ENCODE measurements around the gene HPDL. TPM values are rescaled to one million over a fixed set of nuclear protein-coding genes. Genes with fewer than 3 reads are reported as not detected.

The HPDL gene
- total RNA-seq, 1 experiment from 2014 or later = not detected

GRCh38 chr1:45339789-45340558 is 13.3 kb downstream of the HPDL start, which contains the start of the genes MUTYH and TOE1:
TSS of gene MUTYH (minus strand) at chr1:45340440. CDS start at chr1:45334505, 5,935 bp downstream.
TSS of gene TOE1 (plus strand) at chr1:45340170. CDS start at chr1:45340253, 83 bp downstream.
- H3K9me3 ChIP-seq (ENCODE audit: low read length) = no peaks in the 10 kb centered on the region
- H2AFZ ChIP-seq (ENCODE audit: low read length) = peak within 1 kb of the TSS; percentile 80; the same call in 1 of the 2 replicates
- peak within 1 kb of the TSS; percentile 81 for H3K27ac ChIP-seq (ENCODE audit: low read length)
- no peaks in the 10 kb centered on the region for H3K9me2 ChIP-seq (replicated peaks; ENCODE audit: insufficient read depth, low read length)
- H4K20me1 ChIP-seq (ENCODE audit: insufficient read depth, low read depth, low read length) = 0 out of 2 replicates have a peak, but pooled peaks cover 3% of the 10 kb centered on the region
- peak within 1 kb of the TSS; percentile 90 for H3K4me3 ChIP-seq (ENCODE audit: low read length)
- no peaks in the 10 kb centered on the region for H3K27me3 ChIP-seq (ENCODE audit: low read length)
- DNase-seq = peak; percentile 98
- H3K4me1 ChIP-seq (ENCODE audit: low read length) = peaks cover 17% of the 10 kb centered on the region
- peak within 1 kb of the TSS; percentile 78 for H3K4me2 ChIP-seq (ENCODE audit: low read depth, low read length, poor library complexity, severe bottlenecking)
- H3K9ac ChIP-seq (ENCODE audit: low read length) = peak within 1 kb of the TSS; percentile 98
- H3K36me3 ChIP-seq (ENCODE audit: insufficient read depth, low read length) = peaks cover 30% of the 10 kb centered on the region; the same call in 1 of the 2 replicates
- H3K79me2 ChIP-seq (ENCODE audit: low read length) = peaks cover 42% of the 10 kb centered on the region

GRCh38 chr1:45340816-45341466 is 14.2 kb downstream of the HPDL start:
- peaks cover 42% of the 10 kb centered on the region for H3K79me2 ChIP-seq (ENCODE audit: low read length)
- peaks cover 17% of the 10 kb centered on the region for H3K4me1 ChIP-seq (ENCODE audit: low read length)
- 0 out of 2 replicates have a peak, but pooled peaks cover 3% of the 10 kb centered on the region for H4K20me1 ChIP-seq (ENCODE audit: insufficient read depth, low read depth, low read length)
- H3K4me3 ChIP-seq (ENCODE audit: low read length) = peak overlapping the region; percentile 90
- H2AFZ ChIP-seq (ENCODE audit: low read length) = peak overlapping the region; percentile 80; the same call in 1 of the 2 replicates
- H3K9me3 ChIP-seq (ENCODE audit: low read length) = no peaks in the 10 kb centered on the region
- peak overlapping the region; percentile 81 for H3K27ac ChIP-seq (ENCODE audit: low read length)
- peak overlapping the region; percentile 98 for H3K9ac ChIP-seq (ENCODE audit: low read length)
- no peaks in the 10 kb centered on the region for H3K27me3 ChIP-seq (ENCODE audit: low read length)
- peaks cover 30% of the 10 kb centered on the region; the same call in 1 of the 2 replicates for H3K36me3 ChIP-seq (ENCODE audit: insufficient read depth, low read length)
- H3K9me2 ChIP-seq (replicated peaks; ENCODE audit: insufficient read depth, low read length) = no peaks in the 10 kb centered on the region
- peak overlapping the region; percentile 78 for H3K4me2 ChIP-seq (ENCODE audit: low read depth, low read length, poor library complexity, severe bottlenecking)
- peak; percentile 70 for DNase-seq

GRCh38 chr1:45344499-45344898 is 17.8 kb downstream of the HPDL start:
- H3K9me2 ChIP-seq (replicated peaks; ENCODE audit: insufficient read depth, low read length) = no peaks in the 10 kb centered on the region
- H3K27ac ChIP-seq (ENCODE audit: low read length) = no peak overlapping the region
- DNase-seq = no peak
- no peak overlapping the region for H3K4me2 ChIP-seq (ENCODE audit: low read depth, low read length, poor library complexity, severe bottlenecking)
- no peak overlapping the region for H3K4me3 ChIP-seq (ENCODE audit: low read length)
- peaks cover 11% of the 10 kb centered on the region for H3K4me1 ChIP-seq (ENCODE audit: low read length)
- H2AFZ ChIP-seq (ENCODE audit: low read length) = no peak overlapping the region
- peaks cover 30% of the 10 kb centered on the region; the same call in 1 of the 2 replicates for H3K36me3 ChIP-seq (ENCODE audit: insufficient read depth, low read length)
- H3K79me2 ChIP-seq (ENCODE audit: low read length) = peaks cover 25% of the 10 kb centered on the region
- no peaks in the 10 kb centered on the region for H3K27me3 ChIP-seq (ENCODE audit: low read length)
- H3K9ac ChIP-seq (ENCODE audit: low read length) = no peak overlapping the region
- 0 out of 2 replicates have a peak, but pooled peaks cover 3% of the 10 kb centered on the region for H4K20me1 ChIP-seq (ENCODE audit: insufficient read depth, low read depth, low read length)
- no peaks in the 10 kb centered on the region for H3K9me3 ChIP-seq (ENCODE audit: low read length)

GRCh38 chr1:45345014-45345413 is 18.3 kb downstream of the HPDL start:
- 0 out of 2 replicates have a peak, but pooled peaks cover 3% of the 10 kb centered on the region for H4K20me1 ChIP-seq (ENCODE audit: insufficient read depth, low read depth, low read length)
- no peak overlapping the region for H3K4me2 ChIP-seq (ENCODE audit: low read depth, low read length, poor library complexity, severe bottlenecking)
- DNase-seq = no peak
- H3K9me2 ChIP-seq (replicated peaks; ENCODE audit: insufficient read depth, low read length) = no peaks in the 10 kb centered on the region
- H3K79me2 ChIP-seq (ENCODE audit: low read length) = peaks cover 22% of the 10 kb centered on the region
- no peak overlapping the region for H3K27ac ChIP-seq (ENCODE audit: low read length)
- H3K4me1 ChIP-seq (ENCODE audit: low read length) = peaks cover 11% of the 10 kb centered on the region
- no peak overlapping the region for H3K9ac ChIP-seq (ENCODE audit: low read length)
- H2AFZ ChIP-seq (ENCODE audit: low read length) = no peak overlapping the region
- H3K36me3 ChIP-seq (ENCODE audit: insufficient read depth, low read length) = peaks cover 30% of the 10 kb centered on the region; the same call in 1 of the 2 replicates
- H3K9me3 ChIP-seq (ENCODE audit: low read length) = no peaks in the 10 kb centered on the region
- H3K27me3 ChIP-seq (ENCODE audit: low read length) = no peaks in the 10 kb centered on the region
- H3K4me3 ChIP-seq (ENCODE audit: low read length) = no peak overlapping the region

GRCh38 chr1:45346473-45346872 is 19.8 kb downstream of the HPDL start:
- H2AFZ ChIP-seq (ENCODE audit: low read length) = no peak overlapping the region
- peaks cover 7% of the 10 kb centered on the region for H3K79me2 ChIP-seq (ENCODE audit: low read length)
- peaks cover 30% of the 10 kb centered on the region; the same call in 1 of the 2 replicates for H3K36me3 ChIP-seq (ENCODE audit: insufficient read depth, low read length)
- peaks cover 5% of the 10 kb centered on the region for H3K4me1 ChIP-seq (ENCODE audit: low read length)
- DNase-seq = no peak
- H4K20me1 ChIP-seq (ENCODE audit: insufficient read depth, low read depth, low read length) = 0 out of 2 replicates have a peak, but pooled peaks cover 3% of the 10 kb centered on the region
- no peak overlapping the region for H3K27ac ChIP-seq (ENCODE audit: low read length)
- no peaks in the 10 kb centered on the region for H3K9me3 ChIP-seq (ENCODE audit: low read length)
- H3K27me3 ChIP-seq (ENCODE audit: low read length) = no peaks in the 10 kb centered on the region
- no peak overlapping the region for H3K4me2 ChIP-seq (ENCODE audit: low read depth, low read length, poor library complexity, severe bottlenecking)
- no peak overlapping the region for H3K4me3 ChIP-seq (ENCODE audit: low read length)
- H3K9me2 ChIP-seq (replicated peaks; ENCODE audit: insufficient read depth, low read length) = no peaks in the 10 kb centered on the region
- H3K9ac ChIP-seq (ENCODE audit: low read length) = no peak overlapping the region

- H3K4me3 ChIP-seq (ENCODE audit: low read length) = no peak overlapping the region
- no peak for DNase-seq
- no peaks in the 10 kb centered on the region for H3K79me2 ChIP-seq (ENCODE audit: low read length)
- H2AFZ ChIP-seq (ENCODE audit: low read length) = no peak overlapping the region
- H3K27ac ChIP-seq (ENCODE audit: low read length) = no peak overlapping the region
- H3K9me2 ChIP-seq (replicated peaks; ENCODE audit: insufficient read depth, low read length) = no peaks in the 10 kb centered on the region
- H3K36me3 ChIP-seq (ENCODE audit: insufficient read depth, low read length) = peaks cover 16% of the 10 kb centered on the region; the same call in 1 of the 2 replicates
- no peaks in the 10 kb centered on the region for H3K9me3 ChIP-seq (ENCODE audit: low read length)
- H3K27me3 ChIP-seq (ENCODE audit: low read length) = no peaks in the 10 kb centered on the region
- H4K20me1 ChIP-seq (ENCODE audit: insufficient read depth, low read depth, low read length) = no peaks in the 10 kb centered on the region
- no peak overlapping the region for H3K4me2 ChIP-seq (ENCODE audit: low read depth, low read length, poor library complexity, severe bottlenecking)
- no peaks in the 10 kb centered on the region for H3K4me1 ChIP-seq (ENCODE audit: low read length)
- H3K9ac ChIP-seq (ENCODE audit: low read length) = no peak overlapping the region
These were observed 21.3 kb downstream of the HPDL start for GRCh38 chr1:45348020-45348419.

GRCh38 chr1:45348609-45348965 is 21.9 kb downstream of the HPDL start:
- peaks cover 10% of the 10 kb centered on the region; the same call in 1 of the 2 replicates for H3K36me3 ChIP-seq (ENCODE audit: insufficient read depth, low read length)
- no peaks in the 10 kb centered on the region for H3K27me3 ChIP-seq (ENCODE audit: low read length)
- H3K9me3 ChIP-seq (ENCODE audit: low read length) = no peaks in the 10 kb centered on the region
- H3K4me1 ChIP-seq (ENCODE audit: low read length) = no peaks in the 10 kb centered on the region
- no peak for DNase-seq
- no peak overlapping the region for H3K4me3 ChIP-seq (ENCODE audit: low read length)
- no peak overlapping the region for H3K4me2 ChIP-seq (ENCODE audit: low read depth, low read length, poor library complexity, severe bottlenecking)
- no peak overlapping the region for H2AFZ ChIP-seq (ENCODE audit: low read length)
- H3K9me2 ChIP-seq (replicated peaks; ENCODE audit: insufficient read depth, low read length) = no peaks in the 10 kb centered on the region
- H3K9ac ChIP-seq (ENCODE audit: low read length) = no peak overlapping the region
- no peak overlapping the region for H3K27ac ChIP-seq (ENCODE audit: low read length)
- H3K79me2 ChIP-seq (ENCODE audit: low read length) = no peaks in the 10 kb centered on the region
- H4K20me1 ChIP-seq (ENCODE audit: insufficient read depth, low read depth, low read length) = no peaks in the 10 kb centered on the region
